ENCODE results near the gene RUNX1. TPM values are rescaled to one million over a fixed set of nuclear protein-coding genes. Genes with fewer than 3 reads are reported as not detected.
A peak's percentile ranks its signal among the peaks of the same experiment; 100 is the strongest.

The RUNX1 gene
- polyA plus RNA-seq, 1 of the 3 experiments (the other 2 are of a cell fraction) = 17.1 TPM

- 0 out of 4 replicates have a peak, but pooled peaks cover 0 to 10% of the 10 kb centered on the region in 2 experiments for H3K4me1 ChIP-seq (ENCODE audit: control insufficient read depth in 1 of 2, insufficient read depth in 2 of 2, low read depth in 1 of 2, low read length in 1 of 2)
- DNase-seq = no peak
- TF ChIP-seq NRF1 (IDR thresholded peaks at IDR 0.05; ENCODE audit: low read depth, low read length) (no peak), MAX (IDR thresholded peaks at IDR 0.05; ENCODE audit: low read depth) (peak; percentile 47; the same call in 1 of the 2 replicates)
- no peaks in the 10 kb centered on the region for H3K36me3 ChIP-seq (replicated peaks in 1 of 2; ENCODE audit: control insufficient read depth in 1 of 2, insufficient read depth in 2 of 2, low read length in 1 of 2)
- H2AFZ ChIP-seq (ENCODE audit: low read depth) = no peak overlapping the region
- H4K20me1 ChIP-seq (ENCODE audit: insufficient read depth) = no peaks in the 10 kb centered on the region
- 0 out of 2 replicates have a peak overlapping the region, but pooled peaks have one; percentile 7 for H3K4me2 ChIP-seq
- peaks cover 21% of the 10 kb centered on the region for H3F3A ChIP-seq (replicated peaks; ENCODE audit: insufficient read depth)
- H3K79me2 ChIP-seq (ENCODE audit: insufficient read depth) = no peaks in the 10 kb centered on the region
- H3K9ac ChIP-seq = no peak overlapping the region
- no peaks in the 10 kb centered on the region for H3K27me3 ChIP-seq (ENCODE audit: insufficient read depth)
- no peaks in the 10 kb centered on the region for H3K9me3 ChIP-seq
- ChIA-PET POLR2A (no interaction called here), CTCF (no interaction called here)
- WGBS (ENCODE audit: low lambda C conversion rate) = 42% methylated on average over 2 of the region's 2 CpGs
- H3K9me2 ChIP-seq = no peaks in the 10 kb centered on the region
- peak overlapping the region in 1 of 2 experiments; percentile 89; a peak in 2 of 4 replicates for H3K27ac ChIP-seq (ENCODE audit: low read depth in 2 of 2, low read length in 1 of 2)
- H3K4me3 ChIP-seq (ENCODE audit: low read depth in 2 of 2, low read length in 1 of 2) = no peak overlapping the region
Observed at GRCh38 chr21:35086357-35086756, 37.3 kb upstream of the RUNX1 start.

GRCh38 chr21:35084869-35085268 lies 35.8 kb upstream of the RUNX1 start:
- Histone ChIP-seq H3K9me2 (no peaks in the 10 kb centered on the region), H3K27ac (ENCODE audit: low read depth in 2 of 2, low read length in 1 of 2) (peak overlapping the region; percentile 41 to 89; a peak in 3 of 4 replicates), H2AFZ (ENCODE audit: low read depth) (no peak overlapping the region), H3K27me3 (ENCODE audit: insufficient read depth) (no peaks in the 10 kb centered on the region), H3F3A (replicated peaks; ENCODE audit: insufficient read depth) (peaks cover 21% of the 10 kb centered on the region), H3K4me3 (ENCODE audit: low read depth in 2 of 2, low read length in 1 of 2) (no peak overlapping the region), H3K4me2 (no peak overlapping the region), H4K20me1 (ENCODE audit: insufficient read depth) (no peaks in the 10 kb centered on the region), H3K36me3 (replicated peaks in 1 of 2; ENCODE audit: control insufficient read depth in 1 of 2, insufficient read depth in 2 of 2, low read length in 1 of 2) (no peaks in the 10 kb centered on the region), H3K4me1 (ENCODE audit: control insufficient read depth in 1 of 2, insufficient read depth in 2 of 2, low read depth in 1 of 2, low read length in 1 of 2) (0 out of 4 replicates have a peak, but pooled peaks cover 0 to 10% of the 10 kb centered on the region in 2 experiments), H3K9ac (peak overlapping the region; percentile 44; the same call in 1 of the 2 replicates), H3K9me3 (no peaks in the 10 kb centered on the region), H3K79me2 (ENCODE audit: insufficient read depth) (no peaks in the 10 kb centered on the region)
- ChIA-PET CTCF (no interaction called here), POLR2A (no interaction called here)
- 5% methylated on average over 3 of the region's 3 CpGs for WGBS (ENCODE audit: low lambda C conversion rate)
- no peak for DNase-seq
- TF ChIP-seq ELF1 (IDR thresholded peaks at IDR 0.05) (no peak), MXI1 (IDR thresholded peaks at IDR 0.05; ENCODE audit: low read depth, low read length) (no peak), EP300 (IDR thresholded peaks at IDR 0.05; ENCODE audit: borderline replicate concordance in 1 of 2, low read depth in 1 of 2, low read length in 1 of 2) (peak in 1 of 2 experiments; percentile 84; a peak in 2 of 4 replicates), FOXJ3 (CRISPR knock-in tag; IDR thresholded peaks at IDR 0.05) (no peak), GATA2 (CRISPR knock-in tag; IDR thresholded peaks at IDR 0.05) (no peak), YY1 (IDR thresholded peaks at IDR 0.05; ENCODE audit: low read depth) (no peak), RCOR1 (IDR thresholded peaks at IDR 0.05; ENCODE audit: low read length) (no peak), NRF1 (IDR thresholded peaks at IDR 0.05; ENCODE audit: low read depth, low read length) (no peak), TCF12 (IDR thresholded peaks at IDR 0.05) (peak; percentile 77), FOXM1 (IDR thresholded peaks at IDR 0.05; ENCODE audit: low read depth) (no peak), SMC3 (IDR thresholded peaks at IDR 0.05; ENCODE audit: low read depth, low read length) (no peak), EZH2phosphoT487 (IDR thresholded peaks at IDR 0.05; ENCODE audit: borderline replicate concordance, low read depth) (no peak), GABPA (IDR thresholded peaks at IDR 0.05; ENCODE audit: low read depth) (0 out of 2 replicates have a peak, but pooled peaks have one; percentile 10), NFIC (IDR thresholded peaks at IDR 0.05; ENCODE audit: borderline replicate concordance) (peak; percentile 56), RFX5 (IDR thresholded peaks at IDR 0.05; ENCODE audit: low read length) (no peak), TAF1 (IDR thresholded peaks at IDR 0.05; ENCODE audit: borderline replicate concordance, low read depth, low read length) (no peak), MEF2A (IDR thresholded peaks at IDR 0.05; ENCODE audit: borderline replicate concordance, low read depth) (peak; percentile 64; the same call in 1 of the 2 replicates), REST (IDR thresholded peaks at IDR 0.05; ENCODE audit: low read depth, low read length) (no peak), JUND (IDR thresholded peaks at IDR 0.05) (peak; percentile 87), MAX (IDR thresholded peaks at IDR 0.05; ENCODE audit: low read depth) (peak; percentile 45; the same call in 1 of the 2 replicates)
- TF ChIP-seq, protein P1, sequence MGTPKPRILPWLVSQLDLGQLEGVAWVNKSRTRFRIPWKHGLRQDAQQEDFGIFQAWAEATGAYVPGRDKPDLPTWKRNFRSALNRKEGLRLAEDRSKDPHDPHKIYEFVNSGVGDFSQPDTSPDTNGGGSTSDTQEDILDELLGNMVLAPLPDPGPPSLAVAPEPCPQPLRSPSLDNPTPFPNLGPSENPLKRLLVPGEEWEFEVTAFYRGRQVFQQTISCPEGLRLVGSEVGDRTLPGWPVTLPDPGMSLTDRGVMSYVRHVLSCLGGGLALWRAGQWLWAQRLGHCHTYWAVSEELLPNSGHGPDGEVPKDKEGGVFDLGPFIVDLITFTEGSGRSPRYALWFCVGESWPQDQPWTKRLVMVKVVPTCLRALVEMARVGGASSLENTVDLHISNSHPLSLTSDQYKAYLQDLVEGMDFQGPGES (IDR thresholded peaks at IDR 0.05; ENCODE audit: low read depth, low read length) = no peak
- TF ChIP-seq, protein P2, sequence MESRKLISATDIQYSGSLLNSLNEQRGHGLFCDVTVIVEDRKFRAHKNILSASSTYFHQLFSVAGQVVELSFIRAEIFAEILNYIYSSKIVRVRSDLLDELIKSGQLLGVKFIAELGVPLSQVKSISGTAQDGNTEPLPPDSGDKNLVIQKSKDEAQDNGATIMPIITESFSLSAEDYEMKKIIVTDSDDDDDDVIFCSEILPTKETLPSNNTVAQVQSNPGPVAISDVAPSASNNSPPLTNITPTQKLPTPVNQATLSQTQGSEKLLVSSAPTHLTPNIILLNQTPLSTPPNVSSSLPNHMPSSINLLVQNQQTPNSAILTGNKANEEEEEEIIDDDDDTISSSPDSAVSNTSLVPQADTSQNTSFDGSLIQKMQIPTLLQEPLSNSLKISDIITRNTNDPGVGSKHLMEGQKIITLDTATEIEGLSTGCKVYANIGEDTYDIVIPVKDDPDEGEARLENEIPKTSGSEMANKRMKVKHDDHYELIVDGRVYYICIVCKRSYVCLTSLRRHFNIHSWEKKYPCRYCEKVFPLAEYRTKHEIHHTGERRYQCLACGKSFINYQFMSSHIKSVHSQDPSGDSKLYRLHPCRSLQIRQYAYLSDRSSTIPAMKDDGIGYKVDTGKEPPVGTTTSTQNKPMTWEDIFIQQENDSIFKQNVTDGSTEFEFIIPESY (IDR thresholded peaks at IDR 0.05; ENCODE audit: borderline replicate concordance, low read depth) = no peak
